NCI-H748 (cell line): ENCODE results near the gene CCNDBP1.

ENCODE experiments used
- DNase-seq: peaks from one replicate; lab custom pipeline; 2025; ENCODE audit not compliant: unreplicated experiment; lab: John Stamatoyannopoulos, UW

CCNDBP1 gene

DNA sequence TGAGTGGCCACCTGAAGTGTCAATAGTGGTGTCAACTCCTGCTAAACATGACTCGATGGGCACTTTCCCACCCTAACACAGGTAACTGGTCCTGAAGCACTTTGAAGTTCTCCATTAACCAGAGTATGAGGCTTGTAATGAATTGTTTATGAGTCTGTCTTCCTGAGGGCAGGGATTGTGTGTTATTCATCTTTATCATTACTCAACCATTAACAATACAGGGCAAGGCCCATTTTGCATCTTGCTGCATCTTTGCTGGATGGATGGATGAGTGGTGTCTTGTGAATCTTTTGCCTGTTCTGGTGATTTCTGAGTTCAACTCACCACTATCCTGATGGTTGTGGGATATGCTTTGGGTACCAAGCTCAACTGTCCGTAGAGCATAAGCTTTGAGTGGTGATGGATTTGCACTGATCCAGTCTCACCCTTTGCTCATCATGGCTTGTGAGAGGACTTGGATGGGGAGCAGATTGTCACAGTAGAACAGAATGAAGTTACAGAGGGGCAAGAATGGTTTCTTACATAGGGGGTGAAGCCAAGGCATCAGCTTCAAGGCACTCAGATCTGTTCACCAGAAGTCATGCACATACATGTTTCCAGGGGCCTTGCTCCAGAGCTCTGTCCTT is 57.9 kb downstream of the CCNDBP1 start:
- DNase-seq = no peak

- no peak for DNase-seq
Measured at GRCh38 chr15:43244092-43244491, 58.9 kb downstream of the CCNDBP1 start.

DNA sequence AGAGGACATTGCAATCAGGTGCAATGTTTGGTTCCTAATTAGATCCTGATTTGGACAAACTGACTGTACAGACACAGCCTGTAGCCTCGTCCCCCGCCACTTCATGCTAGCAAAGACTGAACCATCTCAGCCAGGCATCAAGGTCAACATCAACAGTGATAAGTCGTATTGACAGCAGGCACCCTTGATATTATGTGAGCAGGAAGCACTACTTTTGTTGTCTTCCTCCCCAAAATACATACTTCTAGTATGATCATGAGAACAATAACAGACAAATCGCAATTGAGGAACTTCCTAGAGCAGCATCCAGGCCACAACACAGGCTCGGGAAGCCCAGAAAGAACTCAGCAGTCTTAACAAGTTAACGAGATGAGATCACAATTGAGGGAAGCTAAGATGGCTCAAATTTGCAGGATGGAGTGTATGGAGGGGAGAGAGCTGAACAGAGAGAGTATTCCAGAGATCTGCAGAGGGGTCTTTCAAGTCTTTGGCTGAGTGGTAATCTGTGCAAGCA is 61.1 kb downstream of the CCNDBP1 start:
- no peak for DNase-seq
